HG02623 (cell line): ENCODE results near the gene BMPR1B.

Experiments
- ATAC-seq: cut with Tn5 transposase; IDR thresholded peaks from one replicate; pipeline ENCODE4 v1.9.1; 2021; ENCODE audit warnings: moderate library complexity; ENCODE audit not compliant: unreplicated experiment

BMPR1B gene

DNA sequence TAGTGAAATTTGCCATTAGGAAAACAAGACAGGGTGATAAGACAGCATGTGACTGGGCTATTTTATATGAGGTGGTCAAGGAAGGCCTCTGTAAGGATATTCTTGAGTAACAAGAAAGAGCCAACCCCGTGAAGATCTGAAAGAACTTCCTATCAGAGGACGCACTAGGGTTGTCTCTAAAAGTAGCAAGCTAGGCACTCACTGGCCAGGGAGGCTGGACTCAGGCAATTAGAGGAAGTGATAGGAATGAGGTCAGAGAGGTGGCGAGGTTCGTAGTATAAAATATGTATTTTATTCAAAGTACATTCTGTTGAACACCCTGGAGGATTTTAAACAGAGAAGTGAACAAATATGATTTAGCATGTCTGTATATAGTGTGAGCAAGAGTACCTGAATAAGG, 4.6 kb downstream of the BMPR1B start:
- no peak for ATAC-seq

DNA sequence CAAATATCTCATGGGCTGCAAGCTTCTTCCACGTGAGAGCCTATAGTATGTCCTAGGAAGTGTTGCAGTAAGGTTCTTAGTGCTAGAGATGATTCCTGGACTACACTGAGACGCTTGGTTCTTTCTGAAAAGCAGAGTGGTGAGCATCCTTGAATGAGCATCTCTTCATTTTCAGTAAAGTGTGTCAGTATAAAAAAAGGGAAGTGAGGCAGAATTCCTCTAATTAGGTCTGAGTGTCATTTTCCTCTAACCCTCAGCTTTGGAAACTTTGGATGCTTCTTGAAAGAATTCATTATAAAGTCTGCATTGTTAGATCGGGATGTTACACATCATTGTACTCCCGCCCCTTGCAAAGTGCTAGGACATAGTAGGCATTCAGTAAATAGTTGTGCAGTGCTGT, 5.2 kb downstream of the BMPR1B start:
- no peak for ATAC-seq

- ATAC-seq: no peak
These were observed 5.7 kb downstream of the BMPR1B start for GRCh38 chr4:94763500-94763899.

GRCh38 chr4:94764069-94764468, 6.3 kb downstream of the BMPR1B start:
- ATAC-seq: no peak

DNA sequence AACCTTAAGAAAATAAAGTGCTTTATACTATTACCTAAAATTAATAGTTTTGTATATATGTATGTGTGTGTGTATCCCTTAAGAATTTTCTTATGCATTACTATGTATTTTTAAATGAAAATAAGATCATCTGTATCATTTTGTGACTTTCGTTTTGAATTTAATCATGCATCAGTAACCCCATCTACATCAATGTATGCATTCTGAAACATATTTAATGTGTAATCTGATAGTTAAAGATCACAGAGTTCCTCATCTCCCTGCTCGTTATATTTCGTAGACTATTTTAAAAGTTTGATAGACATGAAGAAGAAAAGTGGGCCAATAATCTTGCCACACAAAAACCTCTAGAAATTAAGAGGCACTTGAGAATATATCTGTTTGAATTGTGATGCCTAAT, 7.4 kb downstream of the BMPR1B start:
- no peak for ATAC-seq

DNA sequence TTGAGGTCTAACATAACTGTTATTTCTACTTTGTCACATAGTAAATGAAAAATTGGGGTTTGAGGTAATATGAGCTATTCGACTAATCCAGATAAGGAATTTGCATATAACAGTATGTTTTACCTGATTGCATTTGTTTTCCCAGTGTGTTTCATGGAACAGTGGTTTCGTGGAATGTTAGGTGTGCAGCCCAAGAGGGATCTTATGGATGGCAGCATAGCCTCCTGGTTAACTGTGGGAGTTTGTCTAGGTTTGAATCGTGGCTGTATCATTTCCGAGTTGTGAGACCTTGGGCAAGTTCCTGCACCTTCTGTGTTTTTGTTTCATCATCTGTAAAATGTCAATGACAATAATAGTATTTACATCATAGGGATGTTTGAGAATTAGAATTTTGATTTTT, 7.9 kb downstream of the BMPR1B start:
- ATAC-seq: no peak

- no peak for ATAC-seq
These were observed 9.1 kb downstream of the BMPR1B start for GRCh38 chr4:94766856-94767255.

GRCh38 chr4:94767446-94767845, 9.7 kb downstream of the BMPR1B start:
- ATAC-seq: no peak

DNA sequence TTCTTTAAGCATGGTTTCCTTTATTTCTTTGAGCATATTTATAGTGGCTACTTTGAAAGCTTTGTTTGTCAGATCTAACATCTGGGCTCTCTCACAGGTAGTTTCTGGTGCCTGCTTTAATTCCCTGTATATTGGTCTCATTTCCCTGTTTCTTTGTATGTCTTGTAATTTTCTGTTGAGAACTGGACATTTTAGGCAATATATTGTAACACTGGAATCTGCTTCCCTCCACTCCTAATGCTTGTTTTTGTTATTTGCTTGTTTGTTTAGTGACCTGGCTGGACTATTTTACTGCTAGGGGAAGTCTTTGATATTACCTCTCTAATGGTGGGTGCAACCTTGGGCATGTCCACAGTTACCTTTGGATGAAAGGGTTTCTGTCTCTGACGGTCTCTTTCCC, 25.0 kb downstream of the BMPR1B start:
- ATAC-seq: no peak

GRCh38 chr4:94791701-94792100, 33.9 kb downstream of the BMPR1B start:
- ATAC-seq: no peak

DNA sequence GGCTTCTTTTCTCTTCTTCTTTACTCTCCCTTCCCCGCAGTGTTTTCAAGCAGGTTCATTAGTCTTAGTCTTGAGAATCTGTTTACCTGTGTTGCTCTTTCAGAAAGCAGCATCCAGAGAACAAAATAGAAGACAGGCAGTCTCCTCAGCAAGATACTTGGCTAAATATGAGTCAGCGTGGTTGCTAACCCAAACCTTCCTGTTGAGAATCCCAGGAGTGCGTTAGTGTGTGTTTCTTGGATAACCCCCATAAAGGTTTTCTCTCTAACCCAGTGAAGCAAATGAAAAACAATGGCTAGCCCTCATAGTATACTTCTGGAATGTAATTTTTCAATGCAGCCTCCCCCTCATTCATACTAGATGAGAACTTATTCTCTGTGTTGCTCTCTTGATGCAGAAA, 41.1 kb downstream of the BMPR1B start:
- ATAC-seq: no peak

DNA sequence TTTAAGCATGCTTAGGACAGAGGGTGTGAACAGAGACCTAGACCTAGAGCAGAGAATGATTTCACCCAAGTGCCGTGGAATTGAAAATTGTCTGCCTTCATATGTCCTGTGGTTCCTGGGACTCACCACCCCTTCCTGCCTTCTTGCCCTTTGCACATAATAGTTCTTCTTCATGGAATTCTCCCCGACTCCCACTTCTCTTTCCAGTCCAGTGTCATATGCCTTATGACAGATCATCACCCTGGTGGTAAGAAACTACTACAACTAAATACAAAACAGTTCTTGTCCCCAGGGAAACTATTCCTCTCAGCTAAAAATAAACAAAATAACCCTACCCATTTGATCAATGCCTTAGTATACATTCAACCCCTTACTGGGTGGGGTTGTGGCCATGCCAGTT, 43.3 kb downstream of the BMPR1B start:
- ATAC-seq: no peak

GRCh38 chr4:94802091-94802490, 44.3 kb downstream of the BMPR1B start:
- no peak for ATAC-seq

- ATAC-seq: no peak
These were observed 45.4 kb downstream of the BMPR1B start for GRCh38 chr4:94803181-94803580.

DNA sequence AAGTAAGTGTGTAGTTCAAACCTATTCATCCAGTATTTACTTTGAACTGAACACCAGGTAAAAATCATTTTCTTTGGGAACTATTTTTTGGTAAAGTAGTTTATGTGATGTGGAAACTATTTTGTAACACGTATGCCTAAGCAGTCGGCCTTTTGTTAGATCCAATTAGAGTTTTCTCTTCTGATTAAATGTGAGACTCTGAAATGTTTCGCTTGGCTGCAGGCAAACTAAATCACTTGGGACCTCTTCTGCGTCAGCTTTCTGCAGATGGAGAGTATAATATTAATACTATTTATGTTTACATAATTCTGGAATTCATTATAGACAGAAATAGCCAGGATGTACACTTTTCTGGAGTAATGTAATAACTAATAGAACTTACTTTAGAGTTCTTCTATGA, 46.9 kb downstream of the BMPR1B start:
- ATAC-seq: no peak

DNA sequence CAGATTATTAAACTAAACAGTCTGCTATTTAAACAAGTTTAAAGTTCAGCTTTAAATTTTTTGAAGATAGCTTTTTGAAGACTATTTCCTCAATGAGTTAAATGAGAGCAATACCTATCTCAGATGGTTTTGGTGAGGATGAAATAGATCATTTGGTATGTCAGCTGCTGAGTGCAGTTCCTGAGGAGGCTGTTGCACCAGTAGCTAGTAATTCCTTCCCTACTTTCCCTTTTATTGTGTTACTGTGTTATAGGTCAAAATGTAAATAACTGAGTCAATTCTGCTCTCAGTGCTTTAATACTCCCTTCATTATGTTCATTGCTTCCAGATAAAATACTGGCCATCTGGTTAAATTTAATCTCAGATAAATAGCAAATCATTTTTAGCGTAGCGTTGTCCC, 48.6 kb downstream of the BMPR1B start:
- ATAC-seq: no peak

- no peak for ATAC-seq
These were observed 53.9 kb downstream of the BMPR1B start for GRCh38 chr4:94811643-94812042.

- ATAC-seq: no peak
These were observed 55.5 kb downstream of the BMPR1B start for GRCh38 chr4:94813221-94813620.

- peak; percentile 72 for ATAC-seq
These were observed 56.5 kb downstream of the BMPR1B start for GRCh38 chr4:94814237-94814636.

GRCh38 chr4:94819371-94820168, 61.8 kb downstream of the BMPR1B start:
- ATAC-seq: no peak

DNA sequence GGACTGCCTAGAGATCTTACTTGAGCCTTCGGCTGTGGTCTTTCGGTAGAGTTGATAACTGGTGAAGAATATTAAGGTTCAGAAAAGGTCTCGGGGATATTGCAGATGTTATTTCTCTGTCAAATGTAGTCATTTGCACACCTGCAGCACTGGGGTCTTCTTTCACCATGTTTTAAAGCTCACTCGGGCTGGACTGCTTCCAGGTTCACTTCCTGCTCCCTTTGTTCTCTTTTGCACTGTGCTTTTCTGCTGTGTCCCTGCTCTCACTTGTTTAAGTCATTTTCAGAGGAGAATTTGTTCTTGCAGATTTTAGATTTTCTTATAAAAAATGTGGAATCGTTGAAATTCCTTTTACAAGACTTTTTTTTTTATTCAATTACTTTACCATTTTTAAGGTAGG, 68.5 kb downstream of the BMPR1B start:
- no peak for ATAC-seq

DNA sequence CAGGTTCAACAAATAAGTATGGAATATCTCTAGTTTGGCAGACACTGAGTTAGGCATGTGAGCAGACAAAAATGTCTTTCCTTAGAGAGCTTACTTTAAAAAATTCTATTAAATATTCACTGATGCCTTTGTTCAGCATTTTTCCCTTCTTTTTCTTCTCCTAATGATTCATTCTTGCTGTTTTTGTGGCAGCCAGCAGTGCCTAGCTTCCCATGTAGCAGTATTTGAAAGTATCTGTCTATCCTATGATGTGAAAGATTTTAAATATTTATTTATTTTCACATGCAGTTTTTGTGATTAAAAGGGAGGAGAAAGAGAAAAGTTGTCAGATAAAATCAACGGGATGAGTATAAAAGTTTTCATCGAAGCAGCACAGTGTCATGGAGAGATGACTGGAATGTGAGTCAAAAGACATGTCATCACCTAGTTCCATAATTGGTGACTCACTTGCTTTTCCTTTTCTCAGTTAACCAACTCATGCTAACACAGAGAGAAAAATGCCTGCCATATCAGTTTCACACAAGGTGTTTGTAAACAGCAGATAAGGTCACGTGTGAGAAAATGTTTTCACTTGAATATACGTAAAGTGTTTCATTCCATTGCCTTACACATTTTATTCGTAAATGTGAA, 69.8 kb downstream of the BMPR1B start:
- ATAC-seq: no peak

DNA sequence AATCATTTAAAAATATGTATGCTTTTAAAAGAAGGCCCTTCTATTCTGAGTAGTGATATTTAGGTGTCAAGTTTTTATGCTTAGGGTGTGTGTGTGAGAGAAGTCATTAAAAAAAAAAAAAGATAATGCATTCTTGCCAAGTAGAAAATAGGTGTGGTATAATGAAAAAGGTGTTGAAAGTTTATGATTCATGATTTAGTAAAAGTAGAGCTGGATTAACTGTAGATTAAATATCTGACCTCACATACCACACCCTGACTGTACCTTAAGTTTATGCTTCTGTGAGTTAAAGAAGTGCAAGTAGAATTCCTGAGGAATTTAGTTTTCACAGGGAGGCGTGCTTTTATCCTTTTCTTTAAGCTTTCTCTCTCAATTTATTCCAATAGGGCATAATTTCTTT, 71.1 kb downstream of the BMPR1B start:
- no peak for ATAC-seq
